Activated naive CD4-positive, alpha-beta T cell (primary cell): ENCODE measurements around the gene MCMBP.
"Not testable (repeated sequence)": the region's sequence is repeated elsewhere in the genome, so short reads cannot be mapped to it uniquely, and the experiment has no call there.

Experiments used
- DNase-seq, 4 experiments: peaks; one replicate each; lab custom pipeline; 2025; lab: John Stamatoyannopoulos, UW

Gene MCMBP

DNA sequence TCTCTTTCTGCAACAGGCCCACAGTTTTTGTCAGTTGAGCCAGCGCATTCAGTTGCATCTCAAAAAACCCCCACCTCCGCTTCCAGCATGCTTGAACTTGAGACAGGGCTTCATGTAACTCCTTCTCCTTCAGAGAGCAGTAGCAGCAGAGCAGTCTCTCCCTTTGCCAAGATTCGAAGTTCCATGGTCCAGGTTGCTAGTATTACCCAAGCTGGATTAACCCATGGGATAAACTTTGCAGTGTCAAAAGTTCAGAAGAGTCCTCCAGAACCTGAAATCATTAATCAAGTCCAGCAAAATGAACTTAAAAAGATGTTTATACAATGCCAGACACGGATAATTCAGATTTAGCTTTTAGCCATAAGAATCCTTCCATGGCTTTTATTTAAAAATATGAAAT lies 45.2 kb downstream of the MCMBP start:
- no peak for DNase-seq

DNA sequence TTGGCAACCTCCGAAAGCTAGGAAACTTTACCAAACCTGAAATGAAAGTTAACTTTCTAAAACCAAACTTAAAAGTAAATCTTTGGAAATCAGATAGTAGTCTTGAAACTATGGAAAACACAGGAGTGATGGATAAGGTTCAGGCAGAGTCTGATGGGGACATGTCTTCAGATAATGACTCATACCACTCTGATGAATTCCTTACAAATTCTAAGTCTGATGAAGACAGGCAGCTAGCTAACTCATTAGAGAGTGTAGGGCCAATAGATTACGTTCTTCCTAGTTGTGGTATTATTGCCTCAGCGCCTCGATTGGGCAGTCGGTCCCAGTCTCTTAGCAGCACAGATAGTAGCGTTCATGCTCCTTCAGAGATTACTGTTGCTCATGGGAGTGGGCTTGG lies 45.9 kb downstream of the MCMBP start:
- DNase-seq, result no peak

DNA sequence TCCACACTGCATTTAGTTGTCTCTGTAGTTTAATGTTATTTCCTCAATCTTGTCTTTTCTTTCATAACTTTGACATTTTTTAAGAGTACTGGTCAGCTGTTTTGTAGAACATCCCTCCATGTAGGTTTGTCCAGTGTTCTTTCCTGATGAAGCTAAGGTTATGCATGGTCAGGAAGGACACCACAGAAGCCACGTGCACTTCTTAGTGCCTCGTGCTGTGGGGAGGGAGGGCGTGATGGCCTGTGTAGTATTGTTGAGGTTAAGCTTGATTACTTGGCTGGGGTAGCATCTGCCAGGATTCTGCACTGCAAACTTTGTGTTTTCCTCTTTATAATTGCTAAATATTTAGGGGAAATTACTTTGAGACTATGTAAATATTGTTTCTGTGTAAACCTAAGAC lies 48.3 kb downstream of the MCMBP start:
- no peak for DNase-seq

- DNase-seq, result no peak
Measured at GRCh38 chr10:119821182-119821581, 51.5 kb downstream of the MCMBP start.

GRCh38 chr10:119818889-119819270 lies 53.8 kb downstream of the MCMBP start:
- DNase-seq, result no peak

DNA sequence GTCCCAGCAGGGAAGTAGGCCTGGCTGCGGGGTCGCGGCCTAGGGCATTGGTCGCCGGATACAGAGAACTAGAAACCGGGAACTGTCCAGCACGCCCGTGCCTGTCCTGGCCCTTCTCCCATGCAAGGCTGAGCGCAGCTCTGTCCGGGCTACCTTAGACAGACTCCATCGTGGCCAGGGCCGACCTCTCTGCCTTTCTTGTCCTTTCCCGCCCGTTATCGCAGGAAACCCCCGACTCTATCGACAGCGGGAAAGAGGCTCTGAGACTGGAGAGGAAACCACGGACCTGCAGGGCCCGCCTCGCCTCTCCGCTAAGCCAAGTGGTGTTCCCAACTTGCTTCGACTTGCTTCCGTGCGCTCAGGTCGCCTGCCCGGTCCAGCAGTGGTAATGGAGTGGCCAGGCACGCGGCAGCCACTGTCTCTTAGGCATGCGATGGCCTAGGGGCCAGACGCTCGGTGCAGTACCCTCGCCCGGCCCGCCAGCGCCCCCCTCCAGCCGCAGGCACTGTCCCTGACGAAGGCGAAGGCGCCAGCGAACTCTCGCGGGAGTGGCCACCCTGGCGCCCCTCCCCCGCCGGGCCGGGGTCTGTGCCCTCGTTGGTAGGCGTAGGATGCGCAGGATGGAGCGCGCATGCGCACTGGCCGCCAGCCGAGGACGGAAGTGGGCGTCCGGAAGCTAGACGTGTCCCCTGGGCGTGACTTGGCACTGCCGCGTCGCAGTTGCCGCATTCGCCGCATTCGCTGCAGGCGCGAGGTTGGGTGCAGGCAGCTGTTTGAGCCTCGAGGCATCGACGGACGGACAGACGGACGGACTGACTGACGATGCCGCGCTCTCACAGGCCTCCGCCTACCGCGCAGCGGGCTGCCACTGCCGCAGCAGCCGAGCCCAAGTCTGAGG lies 54.4 kb downstream of the MCMBP start:
- DNase-seq, result peak in 2 of 4 experiments; percentile 2 to 23

DNA sequence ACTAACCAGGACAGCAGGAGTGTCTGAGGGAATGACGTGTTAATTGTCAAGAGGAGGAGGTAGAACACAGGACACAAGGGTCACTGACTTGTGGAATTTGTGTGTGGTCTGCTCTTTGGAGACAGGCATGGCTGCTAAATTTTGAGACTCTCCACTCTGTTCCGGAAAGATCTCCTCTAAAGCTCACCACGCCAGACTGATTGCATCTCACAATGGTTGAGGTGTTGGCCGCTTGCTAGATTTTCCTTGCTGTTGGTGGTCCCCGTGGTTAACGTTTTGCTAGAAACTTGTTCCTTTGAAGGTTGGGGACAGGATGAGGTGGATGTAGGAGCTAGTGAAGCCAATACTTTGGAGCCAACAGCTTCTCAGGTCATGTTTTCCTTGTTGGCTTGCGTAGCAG lies 57.0 kb downstream of the MCMBP start:
- no peak for DNase-seq

GRCh38 chr10:119812684-119813083 lies 60.0 kb downstream of the MCMBP start:
- no peak for DNase-seq

GRCh38 chr10:119811122-119811521 lies 61.5 kb downstream of the MCMBP start:
- DNase-seq, result no peak

- DNase-seq, result no peak
Measured at GRCh38 chr10:119807960-119808697, 64.5 kb downstream of the MCMBP start.

DNA sequence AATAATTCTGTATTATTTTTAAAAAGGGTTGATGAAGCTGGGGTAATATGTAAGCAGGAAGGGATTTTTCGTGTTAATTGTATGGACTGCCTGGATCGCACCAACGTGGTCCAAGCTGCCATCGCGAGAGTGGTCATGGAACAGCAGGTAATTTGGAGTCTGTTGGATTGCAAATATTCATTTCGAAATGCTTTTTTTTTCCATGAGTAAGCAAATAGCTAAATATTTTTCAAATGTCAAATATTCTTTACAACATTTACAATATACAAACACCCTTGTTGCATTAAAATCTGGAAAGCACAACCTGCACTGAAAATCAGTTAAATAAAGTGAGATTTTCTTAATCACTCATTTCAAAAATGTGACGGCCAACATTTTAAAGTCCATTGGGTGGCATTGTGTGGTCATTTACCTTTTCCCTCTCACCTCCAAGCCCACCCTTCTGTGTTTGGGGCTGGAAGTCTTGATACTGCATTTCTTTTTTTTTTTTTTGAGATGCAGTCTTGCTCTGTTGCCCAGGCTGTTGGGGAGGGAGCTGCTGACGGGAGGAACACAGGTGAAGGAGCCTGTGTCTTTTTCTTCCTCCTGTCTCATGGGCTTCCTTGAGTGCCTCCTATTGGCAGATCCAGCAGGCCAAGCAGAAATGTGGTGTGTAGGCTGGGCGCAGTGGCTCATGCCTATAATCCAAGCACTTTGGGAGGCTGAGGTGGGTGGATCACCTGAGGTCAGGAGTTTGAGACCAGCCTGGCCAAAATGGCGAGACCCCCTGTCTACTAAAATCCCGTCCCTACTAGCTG lies 66.1 kb downstream of the MCMBP start:
- no peak for DNase-seq

- DNase-seq, result no peak
Measured at GRCh38 chr10:119805702-119806230, 66.9 kb downstream of the MCMBP start.

GRCh38 chr10:119803264-119803663 lies 69.4 kb downstream of the MCMBP start:
- DNase-seq, result no peak

DNA sequence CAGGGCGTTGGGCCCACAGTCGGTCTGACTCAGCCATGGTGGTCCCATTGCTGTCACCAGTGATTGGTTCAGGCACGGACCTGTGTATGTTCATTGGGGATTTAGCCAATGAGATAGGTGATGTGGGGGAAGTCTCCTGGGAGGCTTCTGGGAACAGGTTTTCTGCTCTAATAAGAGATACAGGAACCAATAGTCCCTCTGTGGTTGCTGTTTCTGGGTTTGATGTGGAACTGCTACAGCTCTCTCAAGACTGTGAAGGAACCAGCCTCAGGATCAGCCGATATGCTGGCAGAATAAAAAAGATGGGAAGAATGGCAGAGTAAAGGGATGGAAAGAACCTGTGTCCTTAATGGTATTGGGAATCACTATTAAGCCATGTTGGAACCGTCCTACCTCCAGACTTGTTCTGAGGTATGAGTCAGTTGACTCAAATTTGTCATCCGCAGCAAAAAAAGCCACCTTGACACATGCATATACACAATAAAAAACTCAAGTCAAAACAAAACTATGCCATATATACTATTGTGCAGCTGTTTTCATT lies 70.6 kb downstream of the MCMBP start:
- DNase-seq, result no peak

GRCh38 chr10:119801176-119801575 lies 71.5 kb downstream of the MCMBP start:
- no peak for DNase-seq

DNA sequence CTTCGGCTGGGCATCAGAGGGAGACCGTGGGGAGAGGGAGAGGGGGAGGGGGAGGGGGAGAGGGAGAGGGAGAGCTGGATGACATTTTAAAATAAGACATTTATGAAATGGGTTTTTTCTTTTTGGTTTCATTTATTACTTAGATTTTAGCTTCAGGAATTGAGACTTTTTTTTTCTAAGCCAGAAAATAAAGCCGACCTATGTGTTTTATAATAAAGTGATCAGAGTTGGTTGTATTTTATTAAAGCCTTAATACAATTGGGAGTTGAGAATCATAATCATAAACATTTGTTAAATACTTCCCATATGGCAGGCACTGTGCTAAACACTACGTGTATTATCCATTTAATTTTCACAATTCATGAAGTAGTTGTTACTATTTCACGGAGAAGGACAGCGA lies 76.6 kb downstream of the MCMBP start:
- no peak for DNase-seq

DNA sequence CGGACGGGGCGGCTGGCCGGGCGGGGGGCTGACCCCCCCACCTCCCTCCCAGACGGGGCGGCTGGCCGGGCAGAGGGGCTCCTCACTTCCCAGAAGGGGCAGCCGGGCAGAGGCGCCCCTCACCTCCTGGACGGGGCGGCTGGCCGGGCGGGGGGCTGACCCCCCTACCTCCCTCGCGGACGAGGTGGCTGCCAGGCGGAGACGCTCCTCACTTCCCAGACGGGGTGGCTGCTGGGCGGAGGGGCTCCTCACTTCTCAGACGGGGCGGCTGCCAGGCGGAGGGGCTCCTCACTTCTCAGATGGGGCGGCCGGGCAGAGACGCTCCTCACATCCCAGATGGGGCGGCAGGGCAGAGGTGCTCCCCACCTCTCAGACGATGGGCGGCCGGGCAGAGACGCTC lies 77.5 kb downstream of the MCMBP start:
- not testable (repeated sequence) for DNase-seq

DNA sequence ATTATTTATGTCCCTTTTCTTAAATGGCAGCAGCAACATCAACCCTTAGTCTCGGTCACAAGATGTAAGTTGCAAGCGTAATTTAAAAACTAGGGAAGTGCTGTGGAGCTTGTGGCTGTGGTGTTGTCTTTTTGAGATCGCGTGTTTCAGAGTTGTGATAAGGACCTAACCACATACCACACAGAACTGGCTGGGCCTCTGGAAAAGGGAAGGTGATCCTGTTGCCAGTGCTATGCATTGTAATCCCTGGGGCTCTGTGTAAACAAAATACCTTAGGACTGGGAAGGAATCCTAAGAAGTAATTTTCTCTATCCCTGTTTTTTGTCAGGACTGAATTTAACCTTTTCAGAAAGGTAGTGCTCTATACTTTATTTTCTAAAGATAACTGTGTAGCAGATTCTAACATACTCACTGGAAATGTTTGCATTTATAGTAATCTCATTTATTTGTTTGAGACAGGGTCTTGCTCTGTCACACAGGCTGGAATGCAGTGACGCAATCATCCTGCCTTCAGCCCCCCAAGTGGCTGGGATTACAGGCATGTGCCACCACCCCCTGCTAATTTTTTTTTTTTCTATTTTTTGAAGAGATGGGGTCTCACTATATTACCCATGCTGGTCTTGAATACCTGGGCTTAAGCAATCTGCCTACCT lies 86.4 kb downstream of the MCMBP start:
- no peak for DNase-seq

DNA sequence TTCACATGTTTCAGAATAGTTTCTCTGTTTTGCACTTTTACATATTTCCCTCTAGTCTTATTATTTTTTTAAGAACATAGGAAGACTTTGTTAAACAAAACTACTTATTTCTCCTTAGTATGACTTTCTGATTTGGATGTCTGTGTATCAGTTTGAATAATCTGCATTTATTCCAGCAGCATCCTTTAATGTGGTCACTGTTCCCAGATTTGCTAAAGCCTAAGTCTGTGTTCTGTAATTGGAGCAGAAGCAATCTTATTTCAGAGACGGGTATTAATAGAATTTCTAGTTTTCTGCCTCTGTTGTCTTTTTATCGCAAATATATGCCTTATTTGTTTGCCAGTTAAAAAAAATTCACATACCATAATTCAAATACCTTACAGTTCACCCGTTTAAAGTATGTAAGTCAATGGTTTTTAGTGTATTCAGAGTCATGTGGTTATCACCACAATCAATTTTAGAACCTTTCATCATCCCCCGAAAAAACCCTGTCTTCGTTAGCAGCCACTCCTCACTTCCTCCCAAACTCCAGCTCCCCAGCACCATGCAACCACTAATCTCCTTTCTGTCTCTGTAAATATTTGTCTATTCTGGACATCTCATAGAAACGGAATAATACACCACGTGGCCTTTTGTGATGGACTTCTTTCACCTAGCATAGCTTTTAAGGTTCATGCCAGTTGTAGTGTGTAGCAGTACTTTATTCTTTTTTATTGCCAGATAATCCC lies 88.1 kb downstream of the MCMBP start:
- DNase-seq, result no peak

DNA sequence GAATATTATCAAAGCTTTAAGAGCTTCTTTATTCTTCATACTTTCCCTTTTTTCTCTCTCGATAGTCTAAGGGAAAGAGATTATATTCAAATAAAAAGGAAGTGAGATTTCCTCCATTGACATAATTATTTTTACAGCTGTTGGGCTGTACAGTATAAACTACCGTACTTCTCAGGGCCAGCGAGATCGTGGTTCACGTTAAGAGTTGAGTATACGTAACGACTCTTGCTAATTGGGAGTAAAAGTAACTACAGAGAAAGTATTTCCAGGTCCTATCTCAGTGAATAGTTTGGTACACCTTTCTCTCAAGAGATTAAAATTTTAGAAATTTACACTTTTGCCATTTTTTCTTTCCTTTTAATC lies 89.0 kb downstream of the MCMBP start:
- DNase-seq, result no peak
